IMR-90 (cell line): Measurements from ENCODE around the gene TMTC2. TPM values are rescaled to one million over a fixed set of nuclear protein-coding genes. Genes with fewer than 3 reads are reported as not detected.

Source experiments
- ATAC-seq: fragments of 200-7000 bp; cut with Tn5 transposase; 2 replicates; pipeline ENCODE4 v1.9.1; 2020; ENCODE audit warnings: low read depth, mild to moderate bottlenecking, moderate library complexity
- BruUV-seq: library from RNA; stranded (reverse); fragments of 400-500 nt; replicated peaks from 2 replicates; lab custom pipeline; 2021; lab: Mats Ljungman, UMichigan
- CTCF ChIA-PET: fragments of 300-600 bp; formaldehyde crosslinking; extraction: SDS; loops from one replicate; lab custom pipeline; 2021; ENCODE audit warnings: antibody characterized with exemption; lab: Yijun Ruan, JAX
- POLR2A ChIA-PET: fragments of 300-600 bp; sonication (Branson Sonifier 250); formaldehyde crosslinking; loops from one replicate; lab custom pipeline; 2022; ENCODE audit warnings: antibody characterized with exemption; ENCODE audit not compliant: unreplicated experiment; lab: Charles Lee
- DNase-seq: peaks from one replicate; pipeline ENCODE4 v3.0.0; 2013
- H2AFZ ChIP-seq: replicated peaks from 2 replicates; pipeline ENCODE3; 2013; ENCODE audit warnings: low read length, mild to moderate bottlenecking; ENCODE audit not compliant: poor library complexity
- H2AK5ac ChIP-seq: 2 replicates; pipeline ENCODE4 v1.6.1; 2013; ENCODE audit warnings: low read depth, low read length, inconsistent platforms
- H2AK9ac ChIP-seq: replicated peaks from 2 replicates; pipeline ENCODE3; 2013; ENCODE audit warnings: mild to moderate bottlenecking, low read depth, low read length, moderate library complexity; ENCODE audit not compliant: poor library complexity
- H2BK120ac ChIP-seq: 2 replicates; pipeline ENCODE4 v1.6.1; 2013; ENCODE audit warnings: low read depth, low read length, inconsistent platforms
- H2BK15ac ChIP-seq: 3 replicates; pipeline ENCODE4 v1.6.1; 2013; ENCODE audit warnings: low read depth, low read length, inconsistent platforms
- H2BK20ac ChIP-seq: 2 replicates; pipeline ENCODE4 v1.6.1; 2013; ENCODE audit warnings: low read depth, mild to moderate bottlenecking, inconsistent platforms, low read length, moderate library complexity
- H2BK5ac ChIP-seq: 2 replicates; pipeline ENCODE4 v1.6.1; 2013; ENCODE audit warnings: mild to moderate bottlenecking, low read depth, low read length, inconsistent platforms; ENCODE audit not compliant: poor library complexity, severe bottlenecking
- H3K14ac ChIP-seq: replicated peaks from 2 replicates; pipeline ENCODE4 v1.6.1; 2013; ENCODE audit warnings: low read depth, low read length, inconsistent platforms
- H3K18ac ChIP-seq: 2 replicates; pipeline ENCODE4 v1.6.1; 2013; ENCODE audit warnings: low read depth, low read length, control low read depth
- H3K23ac ChIP-seq: 2 replicates; pipeline ENCODE4 v1.6.1; 2013; ENCODE audit warnings: low read depth, low read length, inconsistent platforms
- H3K27ac ChIP-seq: 2 replicates; pipeline ENCODE4 v1.5.1; 2013; ENCODE audit warnings: mild to moderate bottlenecking, control low read depth, low read length; ENCODE audit not compliant: insufficient read depth
- H3K27me3 ChIP-seq: 2 replicates; pipeline ENCODE4 v1.6.1; 2013; ENCODE audit warnings: low read length; ENCODE audit not compliant: control insufficient read depth, insufficient read depth
- H3K36me3 ChIP-seq: 2 replicates; pipeline ENCODE4 v1.6.1; 2013; ENCODE audit warnings: low read length, mixed read lengths; ENCODE audit not compliant: control insufficient read depth, insufficient read depth
- H3K4ac ChIP-seq: 2 replicates; pipeline ENCODE4 v1.6.1; 2013; ENCODE audit warnings: low read depth, low read length, inconsistent platforms
- H3K4me1 ChIP-seq: 2 replicates; pipeline ENCODE4 v1.6.1; 2013; ENCODE audit warnings: low read length, mixed read lengths; ENCODE audit not compliant: control insufficient read depth, insufficient read depth
- H3K4me2 ChIP-seq: 2 replicates; pipeline ENCODE4 v1.6.1; 2013; ENCODE audit warnings: low read depth, mild to moderate bottlenecking, control low read depth, low read length, moderate library complexity
- H3K4me3 ChIP-seq: 2 replicates; pipeline ENCODE4 v1.5.1; 2013; ENCODE audit warnings: low read depth, mild to moderate bottlenecking, control low read depth, low read length, moderate library complexity; ENCODE audit not compliant: insufficient read depth
- H3K56ac ChIP-seq: 2 replicates; pipeline ENCODE4 v1.6.1; 2013; ENCODE audit warnings: low read length, inconsistent platforms; ENCODE audit not compliant: insufficient read depth; ENCODE audit errors: extremely low read depth
- H3K79me1 ChIP-seq, 2 experiments: 2 replicates each; pipeline ENCODE4 v1.6.1; 2013; ENCODE audit warnings: low read length in 2 of 2, inconsistent platforms in 1 of 2, low read depth in 1 of 2
- H3K9ac ChIP-seq: 2 replicates; pipeline ENCODE4 v1.6.1; 2013; ENCODE audit warnings: low read depth, low read length, control low read depth
- H3K9me1 ChIP-seq: 2 replicates; pipeline ENCODE4 v1.6.1; 2013; ENCODE audit warnings: low read length, inconsistent platforms; ENCODE audit not compliant: insufficient read depth
- H3K9me3 ChIP-seq: 2 replicates; pipeline ENCODE4 v1.6.1; 2013; ENCODE audit warnings: low read length; ENCODE audit not compliant: control insufficient read depth, insufficient read depth
- H4K20me1 ChIP-seq: 2 replicates; pipeline ENCODE4 v1.6.1; 2013; ENCODE audit warnings: low read length, inconsistent platforms; ENCODE audit not compliant: insufficient read depth
- H4K5ac ChIP-seq: 2 replicates; pipeline ENCODE4 v1.6.1; 2013; ENCODE audit warnings: mild to moderate bottlenecking, low read depth, low read length, control low read depth
- H4K8ac ChIP-seq, 2 experiments: 2 replicates each; pipeline ENCODE4 v1.6.1; 2013; ENCODE audit warnings: low read depth in 2 of 2, low read length in 2 of 2, control low read depth in 1 of 2, inconsistent platforms in 1 of 2
- H4K91ac ChIP-seq: 2 replicates; pipeline ENCODE4 v1.6.1; 2013; ENCODE audit warnings: low read depth, low read length, inconsistent platforms; ENCODE audit not compliant: insufficient read depth
- BHLHE40 ChIP-seq: fragments of 150-350 bp; IDR thresholded peaks from 2 replicates; pipeline ENCODE4 v1.6.1; 2016; ENCODE audit warnings: mild to moderate bottlenecking, low read depth, low read length
- CHD1 ChIP-seq: IDR thresholded peaks from 2 replicates; pipeline ENCODE4 v1.6.1; 2012; ENCODE audit warnings: low read depth, low read length, improper control_type of control experiment
- ELK1 ChIP-seq: fragments of 150-350 bp; IDR thresholded peaks from 2 replicates; pipeline ENCODE4 v1.6.1; 2016; ENCODE audit warnings: low read depth, mild to moderate bottlenecking, low read length, moderate library complexity, borderline replicate concordance
- FOS ChIP-seq: fragments of 150-350 bp; IDR thresholded peaks from 2 replicates; pipeline ENCODE4 v1.6.1; 2016; ENCODE audit warnings: low read depth, low read length
- MAFK ChIP-seq: IDR thresholded peaks from 2 replicates; pipeline ENCODE4 v1.6.1; 2012; ENCODE audit warnings: low read depth, low read length, improper control_type of control experiment
- MAZ ChIP-seq: IDR thresholded peaks from 2 replicates; pipeline ENCODE4 v1.6.1; 2012; ENCODE audit warnings: low read depth, mild to moderate bottlenecking, low read length, improper control_type of control experiment, moderate library complexity, borderline replicate concordance
- NFE2L2 ChIP-seq: fragments of 150-350 bp; IDR thresholded peaks from 2 replicates; pipeline ENCODE4 v1.6.1; 2016; ENCODE audit warnings: low read depth, mild to moderate bottlenecking, low read length
- POLR2A ChIP-seq: IDR thresholded peaks from 2 replicates; pipeline ENCODE4 v1.6.1; 2012; ENCODE audit warnings: mild to moderate bottlenecking, low read depth, low read length
- RAD21 ChIP-seq: IDR thresholded peaks from 2 replicates; pipeline ENCODE4 v1.6.1; 2012; ENCODE audit warnings: low read length, improper control_type of control experiment
- RCOR1 ChIP-seq: IDR thresholded peaks from 2 replicates; pipeline ENCODE4 v1.6.1; 2012; ENCODE audit warnings: mild to moderate bottlenecking, low read length, improper control_type of control experiment; ENCODE audit not compliant: insufficient replicate concordance
- RFX5 ChIP-seq: IDR thresholded peaks from 2 replicates; pipeline ENCODE4 v1.8.0; 2012; ENCODE audit warnings: low read depth, mild to moderate bottlenecking, low read length, moderate library complexity
- SMC3 ChIP-seq: fragments of 150-350 bp; IDR thresholded peaks from 2 replicates; pipeline ENCODE4 v1.6.1; 2016; ENCODE audit warnings: low read depth, mild to moderate bottlenecking, antibody characterized with exemption, low read length, moderate library complexity
- USF2 ChIP-seq: fragments of 150-350 bp; IDR thresholded peaks from 2 replicates; pipeline ENCODE4 v1.6.1; 2017; ENCODE audit warnings: mild to moderate bottlenecking, antibody characterized with exemption, low read length, low read depth
- WGBS, 2 experiments: methylation state at CpG; one replicate each; pipeline versions ENCODE4 v1.1.5 to v1.1.7; 2013; ENCODE audit warnings: missing lambda C conversion rate in 2 of 2; ENCODE audit not compliant: insufficient read length in 1 of 2; ENCODE audit errors: extremely low coverage in 2 of 2; 5-methylcytosine and 5-hydroxymethylcytosine counted together
- dilution Hi-C: fragments of 300-500 bp; cut with HindIII; formaldehyde crosslinking; loops from one replicate; pipeline ENCODE4 v1.14.3; 2018; ENCODE audit warnings: low sequenced_read_pairs; ENCODE audit not compliant: unreplicated experiment
- in situ Hi-C: fragments of 300-500 bp; cut with MboI; formaldehyde crosslinking; loops from 3 replicates; pipeline ENCODE4 v1.14.3; 2019; ENCODE audit warnings: low sequenced_read_pairs, inconsistent platforms, mixed read lengths
- intact Hi-C: fragments of 100-400 bp; cut with micrococcal nuclease; formaldehyde crosslinking; loops from 2 replicates; pipeline ENCODE4 v1.10.0; 2022
- polyA plus RNA-seq, 3 experiments: library from polyadenylated mRNA; depleted of rRNA; stranded (reverse); fragments of >200 nt; gene quantifications; 2 replicates each; pipeline ENCODE4 v1.2.3, GENCODE V29; 2012; ENCODE audit warnings: low replicate concordance in 1 of 3
- total RNA-seq: library from RNA; depleted of rRNA; stranded (reverse); fragments of >200 nt; gene quantifications from 2 replicates; pipeline ENCODE4 v1.2.3, GENCODE V29; 2012

Gene TMTC2
- total and polyA plus RNA-seq, 2 of the 4 experiments (the other 2 are of a cell fraction), result 0.56 to 1.4 TPM

- in situ Hi-C loops (no loop called here), intact Hi-C loops (no loop called here), dilution Hi-C loops (no loop called here)
- Histone ChIP-seq H3K14ac (no peak overlapping the region), H2BK5ac (no peak overlapping the region), H4K5ac (no peak overlapping the region), H3K27ac (no peak overlapping the region), H4K91ac (no peak overlapping the region), H3K9me3 (no peaks in the 10 kb centered on the region), H3K27me3 (no peaks in the 10 kb centered on the region), H3K4ac (no peak overlapping the region), H3K18ac (no peak overlapping the region), H2BK20ac (no peak overlapping the region), H4K8ac (no peak overlapping the region), H4K20me1 (no peaks in the 10 kb centered on the region), H2BK120ac (no peak overlapping the region), H2AFZ (no peak overlapping the region), H3K4me1 (no peaks in the 10 kb centered on the region), H2BK15ac (no peak overlapping the region), H3K56ac (no peak overlapping the region), H3K9ac (no peak overlapping the region), H3K79me1 (no peaks in the 10 kb centered on the region), H3K23ac (no peak overlapping the region), H3K4me3 (no peak overlapping the region), H2AK5ac (no peak overlapping the region), H2AK9ac (no peak overlapping the region), H3K9me1 (no peaks in the 10 kb centered on the region), H3K4me2 (no peak overlapping the region), H3K36me3 (no peaks in the 10 kb centered on the region)
- ChIA-PET CTCF (no interaction called here), POLR2A (no interaction called here)
- WGBS, 2 experiments, result no CpG with 5 or more reads among the region's 3 CpGs
- BruUV-seq, result no TSS peak
- ATAC-seq (no peak), DNase-seq (no peak)
- no peak for TF ChIP-seq FOS
- TF ChIP-seq POLR2A, result no peak
- no peak for TF ChIP-seq NFE2L2
- no peak for TF ChIP-seq ELK1
- no peak for TF ChIP-seq RFX5
- TF ChIP-seq BHLHE40, result no peak
- TF ChIP-seq RAD21, result no peak
- no peak for TF ChIP-seq CHD1
- TF ChIP-seq MAFK, result no peak
- TF ChIP-seq USF2, result no peak
- no peak for TF ChIP-seq MAZ
- no peak for TF ChIP-seq RCOR1
- no peak for TF ChIP-seq SMC3
Measured at GRCh38 chr12:82832981-82833380, 146.3 kb downstream of the TMTC2 start.
